ENCODE results near the gene CACNA1D. TPM values are rescaled to one million over a fixed set of nuclear protein-coding genes. Genes with fewer than 3 reads are reported as not detected.

Gene CACNA1D
- total RNA-seq, 3 donors from 2014 or later: 0.96 to 50.3 (median 32.1) TPM

- Histone ChIP-seq H3K27ac (no peak overlapping the region), H3K4me1 (no peaks in the 10 kb centered on the region), H3K9me3 (no peaks in the 10 kb centered on the region), H3K36me3 (peaks cover 5% of the 10 kb centered on the region), H3K27me3 (no peaks in the 10 kb centered on the region), H3K4me3 (no peak overlapping the region)
- TF ChIP-seq CTCF (IDR thresholded peaks at IDR 0.05) (no peak), POLR2A (IDR thresholded peaks at IDR 0.05) (no peak)
- no peak for DNase-seq (ENCODE audit: low spot score in 2 of 2)
- intact Hi-C loops (cut with DNase I; ENCODE audit: low total_unique reads): no loop called here
Measured at GRCh38 chr3:53820084-53820483, 325.7 kb downstream of the CACNA1D start.

- TF ChIP-seq CTCF (IDR thresholded peaks at IDR 0.05) (no peak), POLR2AphosphoS5 (IDR thresholded peaks at IDR 0.05) (no peak), POLR2A (IDR thresholded peaks at IDR 0.05) (no peak)
- intact Hi-C loops (cut with DNase I; ENCODE audit: low total_unique reads): no loop called here
- Histone ChIP-seq H3K4me3 (no peak overlapping the region), H3K4me1 (no peaks in the 10 kb centered on the region), H3K36me3 (peaks cover 5% of the 10 kb centered on the region), H3K9me3 (no peaks in the 10 kb centered on the region), H3K27me3 (no peaks in the 10 kb centered on the region), H3K27ac (no peak overlapping the region)
- DNase-seq (ENCODE audit: low spot score in 2 of 2): peak in 1 of 2 donors; percentile 19
Measured at GRCh38 chr3:53820756-53821580, 326.6 kb downstream of the CACNA1D start.

GRCh38 chr3:53821631-53822121, 327.3 kb downstream of the CACNA1D start:
- Histone ChIP-seq H3K36me3 (peaks cover 5% of the 10 kb centered on the region), H3K27ac (no peak overlapping the region), H3K4me1 (no peaks in the 10 kb centered on the region), H3K9me3 (no peaks in the 10 kb centered on the region), H3K27me3 (no peaks in the 10 kb centered on the region), H3K4me3 (no peak overlapping the region)
- intact Hi-C loops (cut with DNase I; ENCODE audit: low total_unique reads): no loop called here
- no peak for DNase-seq (ENCODE audit: low spot score in 2 of 2)
- TF ChIP-seq CTCF (IDR thresholded peaks at IDR 0.05): no peak

GRCh38 chr3:53822331-53822741, 327.9 kb downstream of the CACNA1D start:
- intact Hi-C loops (cut with DNase I; ENCODE audit: low total_unique reads): no loop called here
- Histone ChIP-seq H3K36me3 (peaks cover 2% of the 10 kb centered on the region), H3K27me3 (no peaks in the 10 kb centered on the region), H3K4me3 (no peak overlapping the region), H3K27ac (no peak overlapping the region), H3K4me1 (no peaks in the 10 kb centered on the region), H3K9me3 (no peaks in the 10 kb centered on the region)
- no peak for TF ChIP-seq CTCF (IDR thresholded peaks at IDR 0.05)
- TF ChIP-seq POLR2A (IDR thresholded peaks at IDR 0.05): no peak
- TF ChIP-seq POLR2AphosphoS5 (IDR thresholded peaks at IDR 0.05): no peak
- no peak for DNase-seq (ENCODE audit: low spot score in 2 of 2)
